Right hindlimb (tissue), 1 donor: Measurements from ENCODE around the gene UBE2J2.

Source experiments
- DNase-seq: peaks from one replicate; pipeline ENCODE4 v3.0.0-alpha.2; 2018

Gene UBE2J2

GRCh38 chr1:1223891-1224290 lies 49.8 kb downstream of the UBE2J2 start:
- DNase-seq, result no peak

- DNase-seq, result no peak
Observed at GRCh38 chr1:1223321-1223720, 50.3 kb downstream of the UBE2J2 start.

GRCh38 chr1:1222575-1223225 lies 51.0 kb downstream of the UBE2J2 start:
- DNase-seq, result no peak

GRCh38 chr1:1221887-1222574 lies 51.6 kb downstream of the UBE2J2 start:
- DNase-seq, result no peak

GRCh38 chr1:1220197-1220596 lies 53.5 kb downstream of the UBE2J2 start:
- no peak for DNase-seq

GRCh38 chr1:1219341-1219740 lies 54.3 kb downstream of the UBE2J2 start:
- DNase-seq, result no peak

GRCh38 chr1:1218524-1219200 lies 55.0 kb downstream of the UBE2J2 start:
- no peak for DNase-seq

- DNase-seq, result no peak
Observed at GRCh38 chr1:1217621-1218523, 55.8 kb downstream of the UBE2J2 start.

GRCh38 chr1:1216770-1217620 lies 56.7 kb downstream of the UBE2J2 start:
- no peak for DNase-seq

- DNase-seq, result no peak
Observed at GRCh38 chr1:1215881-1216605, 57.6 kb downstream of the UBE2J2 start.

- no peak for DNase-seq
Observed at GRCh38 chr1:1215080-1215676, 58.5 kb downstream of the UBE2J2 start.

GRCh38 chr1:1213345-1214265 lies 60.0 kb downstream of the UBE2J2 start, which contains the start of gene TNFRSF4:
Gene TNFRSF4 (minus strand): TSS chr1:1214153. CDS start chr1:1214127, 26 bp downstream.
- peak; percentile 22 for DNase-seq

GRCh38 chr1:1212780-1213344 lies 60.8 kb downstream of the UBE2J2 start:
- peak; percentile 71 for DNase-seq

GRCh38 chr1:1211541-1212441 lies 61.9 kb downstream of the UBE2J2 start:
- peak; percentile 23 for DNase-seq

- DNase-seq, result peak; percentile 14
Observed at GRCh38 chr1:1210726-1211540, 62.7 kb downstream of the UBE2J2 start.

GRCh38 chr1:1208713-1209433 lies 64.8 kb downstream of the UBE2J2 start:
- DNase-seq, result peak; percentile 41

- peak; percentile 16 for DNase-seq
Observed at GRCh38 chr1:1207571-1207892, 66.1 kb downstream of the UBE2J2 start.
